NCI-H345 (cell line): ENCODE data around the gene DENND1A.
"Not testable (repeated sequence)": the region's sequence is repeated elsewhere in the genome, so short reads cannot be mapped to it uniquely, and the experiment has no call there.

Source experiments
- DNase-seq: peaks from one replicate; lab custom pipeline; 2025; lab: John Stamatoyannopoulos, UW

DENND1A gene

DNA sequence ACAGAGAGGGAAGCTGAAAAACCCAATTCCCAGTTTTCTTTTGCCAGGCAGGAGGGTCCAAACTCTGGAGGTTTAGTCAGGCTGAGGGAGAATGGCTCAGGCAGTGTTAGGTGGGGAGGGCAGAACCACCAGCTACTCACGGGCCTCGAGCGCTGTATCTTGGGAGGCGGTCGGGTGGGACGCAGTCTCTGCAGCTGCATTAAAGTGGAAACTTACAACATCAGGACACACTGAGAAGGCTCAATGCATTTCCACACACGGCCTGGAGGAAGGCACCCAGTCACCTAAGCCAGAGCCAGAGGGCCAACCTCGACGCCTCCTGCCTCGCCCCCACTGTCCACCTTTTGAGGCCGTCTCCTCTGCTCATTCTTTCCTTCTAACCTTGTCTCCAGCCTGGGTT, 518.3 kb downstream of the DENND1A start:
- DNase-seq = no peak

DNA sequence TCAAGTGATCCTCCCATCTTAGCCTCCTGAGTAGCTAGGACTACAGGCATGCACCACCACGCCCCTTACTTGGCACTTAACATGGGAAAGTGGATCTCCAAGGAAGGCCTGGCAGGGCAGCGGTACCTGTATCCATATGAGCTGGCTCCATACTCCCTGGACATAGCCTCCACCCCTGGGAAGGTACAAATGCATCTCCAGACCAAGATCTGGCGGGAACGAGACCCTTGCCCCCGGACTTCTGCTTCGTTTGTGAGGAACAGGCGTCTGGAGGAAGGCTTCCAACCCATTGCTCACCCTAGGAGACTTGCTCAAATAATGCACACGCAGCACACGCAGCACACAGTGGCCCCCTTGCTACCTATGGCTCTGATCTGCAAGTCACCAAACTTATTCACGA, 518.7 kb downstream of the DENND1A start:
- DNase-seq = no peak

DNA sequence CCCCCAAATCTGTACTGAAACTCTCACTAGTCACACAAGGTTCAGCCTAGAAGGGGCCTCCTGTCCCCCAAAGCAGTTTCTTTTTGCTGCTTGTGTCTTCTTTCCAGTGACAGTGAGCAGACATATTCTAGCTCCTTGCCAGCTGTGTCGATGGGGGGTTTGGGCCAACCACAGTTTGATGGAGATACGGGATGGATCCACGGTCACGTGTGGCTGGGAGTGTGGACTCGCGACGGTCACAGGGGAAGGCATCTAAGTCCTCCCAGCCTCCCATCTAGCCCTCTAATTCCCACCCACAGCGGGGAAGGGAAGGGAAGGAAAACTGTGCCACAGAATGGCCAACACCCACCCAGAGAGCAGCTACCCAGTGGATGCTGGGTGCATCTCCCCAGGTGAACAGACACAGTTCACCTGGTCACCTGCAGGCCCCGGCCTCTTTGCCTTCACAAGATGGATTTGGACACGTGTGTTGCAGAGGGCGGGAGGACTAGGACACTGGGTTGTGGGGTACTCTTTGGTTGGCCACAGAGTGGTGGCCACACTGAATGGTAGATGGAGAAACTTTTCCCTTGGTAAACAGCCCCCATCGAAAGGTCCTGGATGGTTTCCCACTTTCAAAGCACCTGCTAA, 519.5 kb downstream of the DENND1A start:
- no peak for DNase-seq

DNA sequence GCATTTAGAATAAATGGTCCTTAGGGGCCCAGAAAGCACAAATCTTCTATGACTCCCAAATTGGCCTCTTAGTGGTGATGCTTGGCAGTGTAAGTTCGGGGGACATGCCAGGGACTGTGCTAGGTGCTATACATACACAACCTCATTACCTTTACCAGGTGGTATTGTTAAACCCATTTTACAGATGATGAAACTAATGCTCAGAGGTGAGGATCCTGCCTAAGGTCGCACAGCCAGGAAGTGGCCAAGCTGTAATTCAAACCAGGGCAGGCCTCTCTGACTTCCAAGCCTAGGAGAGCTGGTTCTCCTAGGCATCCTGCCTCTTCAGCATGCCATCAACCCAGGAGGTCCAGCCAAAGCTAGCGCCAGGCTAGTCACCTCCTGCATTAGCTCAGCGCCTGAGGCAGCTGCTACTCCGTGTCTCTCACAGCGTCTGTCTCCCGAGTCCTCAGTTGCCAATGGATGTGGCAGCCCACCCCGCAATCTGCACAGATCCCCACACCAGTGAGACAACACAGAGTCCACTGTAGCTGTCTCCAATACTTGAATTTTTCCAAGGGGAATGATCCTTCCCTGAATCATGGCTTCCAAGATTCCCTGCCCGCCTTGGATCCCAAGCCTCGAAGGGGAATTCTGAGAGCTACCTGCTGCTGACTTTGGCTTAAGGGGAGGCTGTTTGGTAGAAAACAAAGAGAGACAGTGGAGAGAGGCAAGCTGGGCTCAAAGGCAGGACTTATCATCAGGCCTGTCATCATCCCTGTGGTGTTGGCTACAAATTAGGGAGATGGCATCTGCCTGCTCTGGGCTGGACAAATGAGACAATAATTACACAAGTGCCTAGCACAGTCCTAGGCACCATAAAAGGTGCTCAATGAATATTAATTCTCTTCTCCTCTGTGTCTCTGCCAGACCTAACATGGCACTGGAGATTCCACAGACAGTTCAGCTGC, 521.3 kb downstream of the DENND1A start:
- DNase-seq = no peak

DNA sequence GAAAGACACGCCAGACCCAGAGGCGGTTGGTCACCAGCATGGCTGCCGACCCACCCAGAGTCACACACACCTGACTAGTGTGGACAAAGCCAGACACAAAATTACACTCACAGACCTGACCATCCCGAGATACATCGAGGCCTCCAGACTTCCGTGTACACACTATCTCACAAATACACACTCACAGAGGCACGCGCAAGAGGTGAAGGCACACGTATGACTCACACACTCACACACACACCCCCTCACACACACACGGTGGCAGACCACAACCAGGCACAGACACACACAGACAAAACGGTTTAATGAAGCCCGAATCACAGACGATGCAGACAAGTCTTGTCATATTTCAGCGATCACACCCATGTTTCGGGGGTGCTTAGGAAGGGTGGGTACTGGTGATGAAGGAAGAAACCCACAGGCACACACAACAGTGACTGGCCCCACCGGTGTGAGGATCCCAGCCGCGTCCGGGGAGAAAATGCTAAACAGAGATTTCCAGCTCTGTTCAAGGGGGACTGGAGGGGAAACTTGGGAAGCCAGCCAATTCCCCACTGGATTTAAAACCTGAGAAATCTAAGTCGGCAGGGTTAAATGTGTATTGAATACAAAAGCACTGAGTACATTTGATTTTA, 522.6 kb downstream of the DENND1A start:
- no peak for DNase-seq

DNA sequence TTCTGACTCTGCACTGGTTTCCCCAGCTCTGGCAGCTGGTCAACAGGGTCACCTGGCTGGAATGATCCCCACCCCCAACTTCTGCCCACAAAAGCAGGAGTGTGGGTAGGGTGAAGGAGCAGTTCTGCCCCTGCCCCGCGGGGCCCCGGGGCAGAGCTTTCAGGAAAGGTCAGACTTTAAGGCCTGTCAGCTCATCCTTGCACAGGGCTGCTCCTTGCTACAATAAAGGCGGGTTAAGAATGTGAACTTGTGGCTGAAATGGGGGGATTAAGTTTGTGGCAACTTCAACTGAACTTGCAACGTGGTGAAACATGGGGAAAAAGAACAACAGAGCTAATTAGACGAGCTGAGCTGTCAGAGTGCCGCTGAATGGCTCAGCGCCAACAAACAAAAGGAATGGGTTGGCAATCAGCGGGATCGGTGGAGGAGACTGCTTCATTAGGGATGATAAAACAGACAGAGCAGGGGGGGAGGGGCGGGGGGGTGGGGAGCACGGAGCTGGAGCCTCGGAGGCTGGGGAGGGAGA, 523.2 kb downstream of the DENND1A start:
- no peak for DNase-seq

DNA sequence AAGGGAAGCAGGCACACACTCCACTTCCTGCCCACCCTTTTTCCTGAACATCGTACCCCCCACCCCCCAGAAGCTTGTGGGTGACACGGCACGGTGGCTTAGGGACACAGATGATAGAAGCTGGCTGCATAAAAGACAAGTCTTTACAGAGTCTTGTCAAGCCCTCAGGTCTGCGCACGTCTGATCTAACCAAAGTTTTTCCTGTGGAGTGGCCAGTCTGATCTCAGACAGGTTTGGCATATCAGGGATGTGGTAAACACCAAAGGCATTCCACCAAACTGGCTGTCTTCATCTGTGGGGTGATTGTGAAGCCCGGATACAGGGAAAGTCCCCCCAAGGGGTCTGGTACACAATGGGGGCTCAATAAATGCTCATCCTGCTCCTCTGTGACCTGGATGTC, 523.9 kb downstream of the DENND1A start:
- no peak for DNase-seq

DNA sequence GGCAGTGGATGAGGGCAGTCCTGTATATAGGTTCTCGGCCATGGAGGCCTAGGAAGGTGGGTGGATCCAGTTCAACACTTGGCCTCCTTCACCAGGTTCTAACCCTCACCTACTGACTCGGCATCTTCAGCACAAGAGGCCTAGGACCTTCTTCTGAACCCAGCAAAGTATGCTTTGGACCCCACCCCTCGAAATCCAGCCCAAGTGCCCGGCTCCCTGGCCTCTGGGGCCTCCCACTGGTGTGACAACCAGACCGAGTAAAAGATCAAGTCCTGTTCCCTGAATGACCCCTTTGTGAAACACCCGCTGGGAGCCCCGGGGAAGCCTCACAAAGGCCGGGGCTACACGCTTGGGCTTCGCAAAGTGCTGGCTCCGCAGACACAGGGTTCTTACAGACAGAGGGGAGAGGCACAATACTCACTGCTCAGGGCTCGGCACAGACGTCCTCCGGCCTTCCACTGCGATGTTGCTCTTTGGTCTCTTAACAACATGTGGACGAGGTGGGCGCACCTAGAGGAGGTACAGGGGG, 526.9 kb downstream of the DENND1A start:
- DNase-seq = no peak

DNA sequence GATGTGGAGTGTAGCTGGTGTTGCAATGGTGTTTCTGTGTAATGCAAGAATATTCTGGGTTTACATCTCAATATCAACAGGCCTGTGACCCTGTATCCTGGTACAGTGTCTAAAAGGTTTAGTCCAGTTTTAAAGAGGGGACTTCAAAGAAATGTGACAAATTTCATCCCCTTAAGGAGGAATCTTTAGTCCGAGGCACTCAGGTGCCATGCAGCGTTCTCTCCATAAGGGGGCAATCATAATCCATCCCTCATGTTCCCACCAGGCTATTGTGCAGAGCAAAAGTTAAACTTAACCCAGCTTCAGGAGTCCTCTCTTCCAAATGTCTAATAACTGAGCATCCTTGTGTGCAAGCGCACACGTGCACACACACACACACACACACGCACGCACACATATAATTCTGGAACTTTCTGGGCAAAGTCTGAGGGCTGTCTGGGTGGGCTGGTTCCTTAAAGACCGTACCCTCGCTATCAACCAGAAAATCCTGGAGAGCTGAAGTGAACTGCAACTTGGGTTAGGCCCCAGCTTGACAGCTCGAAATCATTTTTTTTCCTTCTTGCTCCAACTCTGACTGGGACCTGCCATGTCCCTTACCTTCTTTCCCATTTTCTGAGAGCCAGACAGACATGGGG, 527.9 kb downstream of the DENND1A start:
- peak; percentile 6 for DNase-seq

DNA sequence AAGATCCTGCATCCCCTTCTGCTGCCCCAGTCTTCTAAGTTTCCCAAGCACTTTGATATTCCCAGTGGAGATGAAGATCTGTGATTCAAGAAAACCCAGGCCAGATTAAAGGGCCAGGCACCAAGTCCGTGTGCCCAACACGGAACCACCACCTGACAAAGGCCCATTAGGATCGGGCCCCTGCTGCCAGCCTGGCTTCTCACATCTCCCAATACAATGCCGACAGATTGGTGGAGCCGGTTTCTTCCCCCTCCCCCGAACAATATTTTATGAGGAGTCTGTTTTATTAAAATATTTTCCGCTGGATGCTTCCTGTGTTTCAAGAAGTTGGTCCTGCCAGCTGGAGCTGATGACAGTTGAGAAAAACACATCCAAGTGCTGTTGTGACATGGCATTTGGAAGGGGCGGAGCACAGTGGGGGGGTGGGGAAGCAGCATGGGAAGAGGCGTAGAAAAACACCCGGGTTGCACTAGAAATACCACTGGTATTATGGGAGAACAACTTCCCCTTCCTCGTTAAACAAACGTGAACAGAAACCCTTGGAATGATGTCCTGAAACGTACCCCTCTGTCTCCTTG, 528.9 kb downstream of the DENND1A start:
- no peak for DNase-seq

DNA sequence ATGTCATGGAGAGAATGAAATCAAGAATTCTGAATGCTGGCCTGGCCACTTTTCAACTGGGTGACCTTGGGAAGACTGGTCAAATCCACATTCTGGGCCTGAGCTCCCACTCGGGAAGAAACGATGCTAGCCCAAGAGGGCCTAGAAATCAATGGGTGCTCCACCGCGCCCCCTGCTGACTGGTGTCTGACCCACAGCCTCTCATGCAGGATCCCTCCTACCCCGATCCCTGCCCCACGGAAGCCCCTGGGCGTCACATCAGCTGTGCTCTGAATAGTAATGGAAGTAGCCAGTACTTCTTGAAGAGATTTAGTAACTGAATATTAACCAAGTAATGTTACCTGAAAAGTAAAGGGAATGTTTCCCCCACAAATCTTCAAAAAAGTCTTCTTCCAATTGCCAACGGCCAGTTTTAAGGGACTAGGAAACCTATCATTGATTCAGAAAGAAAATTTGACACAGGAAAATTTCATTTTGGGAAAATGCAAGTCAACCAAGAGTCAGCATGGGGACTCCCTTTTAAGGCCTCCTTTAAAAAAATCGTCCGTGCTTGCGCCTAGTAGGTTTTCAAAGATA, 530.0 kb downstream of the DENND1A start:
- DNase-seq = no peak

DNA sequence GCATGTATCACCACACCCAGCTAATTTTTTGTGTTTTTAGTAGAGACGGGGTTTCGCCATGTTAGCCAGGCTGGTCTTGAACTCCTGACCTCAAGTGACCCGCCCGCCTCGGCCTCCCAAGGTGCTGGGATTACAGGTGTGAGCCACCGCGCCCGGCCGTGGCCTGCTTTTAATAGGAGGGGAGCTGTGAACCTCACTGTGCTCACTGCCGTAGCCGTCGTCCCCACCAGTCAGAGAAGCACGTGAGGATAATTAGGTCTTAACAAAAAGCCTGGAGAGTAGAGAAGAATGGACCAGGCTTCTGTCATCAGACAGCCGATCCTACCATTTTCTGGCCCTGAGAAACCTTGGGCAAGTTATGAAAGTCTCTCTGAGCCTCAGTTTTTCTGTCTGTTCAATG, 531.0 kb downstream of the DENND1A start:
- not testable (repeated sequence) for DNase-seq

DNA sequence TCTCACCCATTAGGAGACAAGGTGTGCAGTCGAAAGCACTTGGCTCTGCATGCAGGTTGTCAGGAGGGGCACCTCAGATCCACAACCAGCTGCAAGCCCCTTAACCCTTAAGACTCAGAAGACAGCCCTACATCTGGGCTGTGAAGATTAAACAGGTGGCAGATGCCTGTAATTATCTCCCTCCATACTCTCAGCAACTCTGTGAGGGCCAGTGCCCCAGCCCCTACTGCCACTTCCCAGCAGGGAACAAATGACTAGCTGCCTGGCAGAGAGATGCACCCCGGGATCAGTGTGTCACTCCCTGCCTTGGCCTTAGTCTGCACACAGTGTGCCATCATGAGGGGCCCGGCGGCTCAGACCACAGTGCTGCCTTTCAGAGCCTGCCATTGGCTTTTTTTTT, 532.0 kb downstream of the DENND1A start:
- no peak for DNase-seq

DNA sequence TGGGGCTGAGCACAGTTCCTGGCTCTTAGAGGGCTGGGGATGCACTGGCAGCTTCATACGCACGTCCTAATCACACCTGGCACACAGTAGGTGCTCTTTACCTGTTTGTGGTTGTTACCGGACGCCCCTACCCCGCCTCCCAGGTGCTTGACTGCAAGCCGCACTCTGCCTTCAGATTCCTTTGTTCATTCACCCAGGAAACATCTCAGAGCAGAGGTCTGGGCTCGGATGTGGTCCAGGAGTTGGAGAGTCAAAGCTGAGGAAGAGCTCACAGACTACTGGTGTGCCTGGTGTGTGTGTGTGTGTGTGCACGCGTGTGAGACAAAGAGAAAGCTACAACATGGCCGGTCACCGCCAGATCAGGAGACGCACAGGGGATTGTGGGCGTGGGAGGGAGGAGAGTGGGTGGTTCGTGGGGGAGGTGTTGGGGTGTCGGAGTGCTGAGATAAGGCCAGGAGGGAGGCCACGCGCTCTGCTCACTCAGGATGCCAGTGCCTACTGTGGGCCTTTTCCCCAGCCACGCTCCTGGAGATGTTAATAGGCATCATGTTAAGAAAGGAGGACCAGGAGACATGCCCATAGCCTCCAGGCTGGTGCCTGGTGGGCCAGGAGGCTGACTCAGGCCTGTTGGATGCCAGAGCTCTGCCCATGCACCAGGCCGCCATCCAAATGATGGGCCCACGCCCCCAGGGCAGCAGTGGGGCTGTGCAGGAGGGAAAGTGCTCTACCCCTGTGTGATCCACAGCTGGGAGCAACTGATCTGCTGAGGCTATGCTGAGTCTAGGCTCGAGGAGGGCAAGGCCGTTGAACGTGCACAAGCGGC, 534.0 kb downstream of the DENND1A start:
- no peak for DNase-seq

DNA sequence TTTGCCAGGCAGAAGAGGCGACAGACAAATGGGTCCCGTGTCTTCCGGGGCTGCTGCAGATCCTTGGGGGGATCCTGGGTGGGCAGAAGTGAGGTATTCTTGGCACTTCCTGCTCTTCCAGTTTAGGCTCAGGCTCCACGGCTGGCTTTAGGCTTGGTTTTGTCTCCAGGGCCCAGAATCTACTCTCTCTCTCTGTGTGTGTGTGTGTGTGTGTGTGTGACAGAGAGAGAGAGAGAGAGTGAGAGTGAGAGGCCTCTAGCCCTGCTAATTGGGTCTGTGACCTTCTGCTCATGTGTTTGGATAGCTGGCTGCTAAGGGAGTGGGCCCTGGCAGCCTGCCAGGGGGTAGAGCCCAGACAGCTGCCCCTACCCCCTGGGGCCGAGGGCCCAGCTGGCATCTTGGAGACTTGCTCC, 534.6 kb downstream of the DENND1A start:
- DNase-seq = peak; percentile 44

DNA sequence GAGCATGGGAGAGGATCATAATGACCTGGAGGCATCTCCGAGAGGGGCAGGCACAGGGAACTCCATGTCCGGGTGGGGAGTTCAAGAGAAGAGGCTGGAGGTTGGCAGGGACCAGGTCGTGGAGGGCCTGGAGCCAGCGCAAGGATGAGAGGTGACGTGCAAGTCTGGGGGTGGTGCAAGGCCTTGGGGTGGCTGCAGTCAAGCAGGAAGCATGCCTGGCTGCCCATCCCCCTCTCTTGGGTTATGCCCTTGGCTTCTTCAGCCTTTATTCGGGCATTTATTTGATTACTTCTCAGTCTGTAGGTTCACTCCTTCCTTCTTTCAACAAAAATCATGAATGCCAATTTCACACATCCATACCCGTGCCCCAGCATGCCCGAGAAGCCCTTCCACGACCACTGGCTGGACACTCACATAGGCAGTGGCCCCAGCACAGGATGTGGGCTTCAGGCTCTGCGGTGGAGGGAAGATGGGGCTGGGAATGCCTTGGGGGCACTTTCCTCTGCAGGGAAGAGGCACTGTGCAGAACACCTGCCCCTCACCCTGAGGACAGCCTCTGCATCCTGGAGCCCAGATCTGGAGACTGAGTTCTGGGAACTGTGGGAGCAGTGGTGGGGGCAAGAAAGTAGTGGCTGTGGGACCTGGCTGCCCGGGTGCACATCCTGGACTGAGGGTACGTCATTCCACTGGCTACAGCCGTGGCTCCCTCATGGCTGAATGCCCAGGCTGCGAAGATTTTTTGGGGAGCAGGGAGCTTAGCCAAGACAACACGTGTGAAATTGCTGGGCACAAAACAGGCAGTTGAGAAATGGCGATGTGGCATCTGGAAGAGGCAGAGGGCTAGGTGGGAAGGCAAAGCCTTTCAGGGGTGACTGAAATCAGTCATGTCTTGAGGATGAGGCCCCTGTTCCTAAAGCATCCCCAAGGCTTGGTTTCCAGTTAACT, 535.4 kb downstream of the DENND1A start:
- no peak for DNase-seq

DNA sequence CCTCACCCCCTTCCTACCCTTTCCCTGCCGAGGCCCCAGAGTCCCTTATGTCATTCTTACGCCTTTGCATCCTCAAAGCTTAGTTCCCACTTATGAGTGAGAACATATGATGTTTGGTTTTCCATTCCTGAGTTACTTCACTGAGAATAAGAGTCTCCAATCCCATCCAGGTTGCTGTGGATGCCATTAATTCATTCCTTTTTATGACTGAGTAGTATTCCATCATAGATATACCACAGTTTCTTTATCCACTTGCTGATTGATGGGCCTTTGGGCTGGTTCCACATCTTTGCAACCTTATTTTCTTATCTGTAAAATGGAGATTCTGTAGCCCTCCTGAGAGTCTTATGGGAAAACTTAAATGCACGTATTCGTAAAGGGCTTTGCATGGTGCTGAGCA, 537.1 kb downstream of the DENND1A start:
- no peak for DNase-seq

DNA sequence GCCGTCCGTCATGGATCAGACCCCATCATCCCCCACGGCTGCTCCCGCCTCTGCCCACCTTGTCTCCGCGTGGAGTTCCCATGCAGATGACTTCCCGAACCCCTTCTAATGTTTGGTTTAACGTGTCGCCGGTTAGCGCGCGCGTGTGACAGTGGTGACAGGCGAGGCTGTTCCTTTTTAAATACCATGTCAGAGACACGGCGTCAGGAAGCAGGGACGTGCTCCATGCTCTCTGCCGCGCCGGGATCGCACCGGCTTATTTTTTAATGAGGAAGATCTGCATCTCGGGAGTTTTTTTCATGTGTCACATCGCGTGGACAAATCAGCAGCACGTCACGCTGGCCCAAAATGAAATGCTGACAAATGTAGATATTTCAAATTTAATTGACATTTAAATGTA, 538.0 kb downstream of the DENND1A start:
- DNase-seq = no peak

DNA sequence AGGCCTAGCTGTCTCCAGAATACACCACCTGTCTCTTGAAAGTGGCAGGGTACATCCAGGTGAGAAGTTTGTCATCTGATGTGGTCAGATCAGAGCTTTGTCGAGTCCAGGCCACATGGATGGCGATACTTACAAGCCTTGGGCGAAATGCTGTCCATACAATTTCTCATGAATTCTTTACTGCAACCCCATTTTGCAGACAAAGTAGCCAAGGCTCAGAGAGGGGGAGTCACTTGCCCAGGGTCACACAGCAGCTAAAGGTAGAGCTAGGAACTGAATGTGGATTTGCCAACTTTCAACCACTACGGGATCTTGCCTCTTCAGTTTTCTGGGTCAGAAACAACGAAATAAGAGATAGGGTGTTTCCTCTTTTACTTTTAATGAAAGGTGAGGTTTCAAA, 538.7 kb downstream of the DENND1A start:
- DNase-seq = no peak
